Psoas muscle (tissue), 8 donors: ENCODE results near the gene LAMA3. TPM values are rescaled to one million over a fixed set of nuclear protein-coding genes. Genes with fewer than 3 reads are reported as not detected.
"Not testable (repeated sequence)": the region's sequence is repeated elsewhere in the genome, so short reads cannot be mapped to it uniquely, and the experiment has no call there.

ENCODE experiments used
- ATAC-seq, 4 donors: fragments of 200-7000 bp; cut with Tn5 transposase; one replicate each; pipeline ENCODE4 v1.9.1; 2020; ENCODE audit warnings: moderate library complexity in 3 of 4, mild to moderate bottlenecking in 2 of 4
- DNase-seq, 2 donors: peaks; one replicate each; pipeline ENCODE4 v3.0.0-alpha.2; 2020
- H3K27ac ChIP-seq: fragments of 200-600 bp; one replicate; pipeline ENCODE4 v1.8.0; 2022
- H3K27me3 ChIP-seq, 3 donors: fragments of 200-600 bp in 1 of 3; one replicate each; pipeline versions ENCODE4 v1.6.1 to v1.8.0; 2013 to 2022; ENCODE audit warnings: low read length in 2 of 3, mild to moderate bottlenecking in 2 of 3, moderate library complexity in 1 of 3; ENCODE audit not compliant: insufficient read depth in 3 of 3
- H3K36me3 ChIP-seq, 2 donors: fragments of 200-600 bp in 1 of 2; one replicate each; pipeline versions ENCODE4 v1.6.1 to v1.8.0; 2013 to 2022; ENCODE audit warnings: low read depth in 1 of 2, mild to moderate bottlenecking in 1 of 2, moderate library complexity in 1 of 2; ENCODE audit not compliant: insufficient read depth in 1 of 2
- H3K4me1 ChIP-seq: fragments of 200-600 bp; one replicate; pipeline ENCODE4 v1.8.0; 2022
- H3K4me3 ChIP-seq: fragments of 200-600 bp; one replicate; pipeline ENCODE4 v1.8.0; 2022; ENCODE audit warnings: mild to moderate bottlenecking
- H3K9me3 ChIP-seq: fragments of 200-600 bp; one replicate; pipeline ENCODE4 v1.8.0; 2022
- WGBS, 3 donors: extraction: QIAGEN DNeasy Blood & Tissue Kit; methylation state at CpG; one replicate each; pipeline versions ENCODE4 v1.1.6 to v1.1.7; 2013; 5-methylcytosine and 5-hydroxymethylcytosine counted together
- intact Hi-C, 2 donors: fragments of 100-400 bp; cut with DNase I; formaldehyde crosslinking; loops; one replicate each; pipeline versions ENCODE4 v1.11.0 to v1.14.2; 2022
- polyA plus RNA-seq, 3 donors: library from polyadenylated mRNA; stranded (reverse); fragments of 200-250 nt; gene quantifications; one replicate each; pipeline ENCODE4 v1.2.3, GENCODE V29; 2013
- total RNA-seq, 4 donors: library from RNA; stranded (reverse); fragmentation: NEBNext Ultra II Directional in 2 of 4; extraction: Animal tissue kit (Norgen Biotek cat#: 25700) in 2 of 4; gene quantifications; one replicate each; pipeline versions ENCODE4 v1.2.1 to v1.2.4, GENCODE V29; 2021 to 2023
- TF ChIP-seq, protein P1 (sequence below): fragments of 200-600 bp; IDR thresholded peaks from one replicate; pipeline ENCODE4 v1.8.0; 2022; ENCODE audit warnings: antibody characterized with exemption
- donor health status: healthy with polysubstance abuse.
- donor health status: DM: no; HTN: no; CAD: no; lungs with moderate emphysema.
- donor health status: Bipolar disorder and iron deficiency.
- donor health status: healthy.
- donor health status: DM: yes; HTN: yes; CAD: no.
- donor health status: DM: no; HTN: no; CAD: no.
- donor health status: DM: no; HTN: no; CAD: no.
- donor health status: DM: yes; HTN: yes; CAD: no.

LAMA3 gene
- total and polyA plus RNA-seq, 7 donors, result 0.49 to 4.2 (median 1.8) TPM

DNA sequence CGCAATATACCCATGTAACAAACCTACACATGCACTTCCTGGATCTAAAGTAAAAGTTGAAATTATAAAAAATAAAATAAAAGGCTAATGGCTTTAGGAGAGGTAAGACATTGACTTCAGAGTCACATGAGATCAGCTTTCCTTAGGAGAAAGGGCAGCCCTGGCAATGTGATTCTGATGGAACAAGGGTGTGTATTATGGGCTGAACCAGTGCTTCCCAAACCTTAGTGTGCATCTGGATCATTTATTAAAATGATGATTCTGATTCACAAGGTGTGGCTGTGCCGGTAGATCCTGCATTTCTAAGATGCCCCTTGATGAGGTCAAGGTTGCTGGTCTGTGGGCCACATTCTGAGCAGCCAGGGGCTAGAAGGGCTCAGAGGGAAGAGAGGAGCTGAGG lies 42.6 kb downstream of the LAMA3 start:
- no peak overlapping the region for H3K4me3 ChIP-seq
- no peaks in the 10 kb centered on the region for H3K9me3 ChIP-seq
- H3K36me3 ChIP-seq, result no peaks in the 10 kb centered on the region
- peaks cover 0 to 1% (median 0%) of the 10 kb centered on the region in 3 donors for H3K27me3 ChIP-seq
- H3K27ac ChIP-seq, result no peak overlapping the region
- no peak for ATAC-seq
- intact Hi-C loops, result no loop called here
- TF ChIP-seq, protein P1, sequence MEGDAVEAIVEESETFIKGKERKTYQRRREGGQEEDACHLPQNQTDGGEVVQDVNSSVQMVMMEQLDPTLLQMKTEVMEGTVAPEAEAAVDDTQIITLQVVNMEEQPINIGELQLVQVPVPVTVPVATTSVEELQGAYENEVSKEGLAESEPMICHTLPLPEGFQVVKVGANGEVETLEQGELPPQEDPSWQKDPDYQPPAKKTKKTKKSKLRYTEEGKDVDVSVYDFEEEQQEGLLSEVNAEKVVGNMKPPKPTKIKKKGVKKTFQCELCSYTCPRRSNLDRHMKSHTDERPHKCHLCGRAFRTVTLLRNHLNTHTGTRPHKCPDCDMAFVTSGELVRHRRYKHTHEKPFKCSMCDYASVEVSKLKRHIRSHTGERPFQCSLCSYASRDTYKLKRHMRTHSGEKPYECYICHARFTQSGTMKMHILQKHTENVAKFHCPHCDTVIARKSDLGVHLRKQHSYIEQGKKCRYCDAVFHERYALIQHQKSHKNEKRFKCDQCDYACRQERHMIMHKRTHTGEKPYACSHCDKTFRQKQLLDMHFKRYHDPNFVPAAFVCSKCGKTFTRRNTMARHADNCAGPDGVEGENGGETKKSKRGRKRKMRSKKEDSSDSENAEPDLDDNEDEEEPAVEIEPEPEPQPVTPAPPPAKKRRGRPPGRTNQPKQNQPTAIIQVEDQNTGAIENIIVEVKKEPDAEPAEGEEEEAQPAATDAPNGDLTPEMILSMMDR, result no peak
- no peak for DNase-seq
- 91 to 95% (median 94%) methylated on average over 2 of the region's 2 CpGs for WGBS, 3 donors
- no peaks in the 10 kb centered on the region for H3K4me1 ChIP-seq

DNA sequence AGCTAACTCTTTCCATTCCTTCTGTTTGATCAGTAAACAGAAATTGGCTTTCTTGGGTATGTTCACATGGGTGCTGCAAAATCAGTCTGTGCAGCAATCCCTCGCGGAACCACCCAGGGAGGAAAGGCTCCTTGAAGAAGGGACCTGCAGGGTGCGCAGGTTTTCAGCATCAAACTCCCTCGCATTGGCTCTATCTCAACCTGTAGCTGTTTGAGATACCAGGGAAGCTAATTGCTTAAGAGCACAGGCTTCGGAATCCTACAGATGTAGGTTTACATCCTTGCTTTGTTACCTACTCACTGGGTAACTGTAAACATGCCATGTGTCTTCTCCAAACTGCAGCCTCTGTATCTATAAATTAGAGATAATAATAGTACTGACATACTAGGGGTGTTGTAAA lies 43.2 kb downstream of the LAMA3 start:
- H3K9me3 ChIP-seq, result no peaks in the 10 kb centered on the region
- no peaks in the 10 kb centered on the region for H3K36me3 ChIP-seq
- no peak overlapping the region for H3K27ac ChIP-seq
- ATAC-seq (no peak), DNase-seq (no peak)
- intact Hi-C loops, result no loop called here
- H3K4me1 ChIP-seq, result no peaks in the 10 kb centered on the region
- 76 to 91% (median 77%) methylated on average over 5 of the region's 5 CpGs for WGBS, 3 donors
- no peak overlapping the region for H3K4me3 ChIP-seq
- H3K27me3 ChIP-seq, result peaks cover 0 to 1% (median 0%) of the 10 kb centered on the region in 3 donors
- TF ChIP-seq, protein P1, result no peak

DNA sequence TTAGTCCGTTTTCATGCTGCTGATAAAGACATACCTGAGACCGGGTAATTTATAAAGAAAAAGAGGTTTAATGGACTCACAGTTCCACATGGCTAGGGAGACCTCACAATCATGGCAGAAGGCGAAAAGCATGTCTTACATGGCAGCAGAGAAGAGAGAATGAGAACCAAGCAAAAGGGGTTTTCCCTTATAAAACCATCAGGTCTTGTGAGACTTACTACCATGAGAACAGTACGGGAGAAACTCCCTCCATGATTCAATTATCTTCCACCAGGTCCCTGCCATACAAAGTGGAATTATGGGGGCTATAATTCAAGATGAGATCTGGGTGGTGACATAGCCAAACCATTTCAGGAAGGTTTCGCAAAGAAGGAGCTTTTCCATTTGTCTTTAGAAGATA lies 44.0 kb downstream of the LAMA3 start:
- H3K36me3 ChIP-seq, H3K4me1 ChIP-seq, ATAC-seq, H3K27ac ChIP-seq, intact Hi-C loops, H3K27me3 ChIP-seq, H3K4me3 ChIP-seq, H3K9me3 ChIP-seq, DNase-seq: not testable (repeated sequence)
- WGBS, 3 donors, result 90 to 95% (median 92%) methylated on average over 5 of the region's 5 CpGs

DNA sequence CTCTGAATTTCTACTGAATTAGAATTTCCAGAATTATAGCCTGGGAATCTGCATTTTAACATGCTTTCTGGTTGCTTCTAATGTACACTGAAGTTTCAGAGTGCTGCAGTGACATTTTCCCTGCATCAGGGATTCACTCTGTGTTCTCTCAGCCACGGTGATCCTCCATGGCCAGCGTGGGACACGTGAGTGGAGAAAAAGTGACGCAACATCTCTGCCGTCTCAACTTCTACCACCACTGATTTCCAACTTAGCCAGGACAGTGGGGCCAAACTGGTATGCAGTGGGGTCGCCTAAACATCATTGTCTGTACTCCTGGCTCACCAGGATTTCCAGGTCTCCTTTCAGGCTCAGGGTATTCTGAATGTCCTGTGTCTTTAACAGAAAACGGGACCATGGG lies 44.6 kb downstream of the LAMA3 start:
- TF ChIP-seq, protein P1, result no peak
- no peak for DNase-seq
- no peak for ATAC-seq
- no peak overlapping the region for H3K27ac ChIP-seq
- H3K36me3 ChIP-seq, result no peaks in the 10 kb centered on the region
- intact Hi-C loops, result no loop called here
- no peak overlapping the region for H3K4me3 ChIP-seq
- WGBS, 3 donors, result 85 to 87% (median 85%) methylated on average over 7 of the region's 7 CpGs
- H3K9me3 ChIP-seq, result no peaks in the 10 kb centered on the region
- no peaks in the 10 kb centered on the region for H3K4me1 ChIP-seq
- H3K27me3 ChIP-seq, result peaks cover 0 to 1% (median 0%) of the 10 kb centered on the region in 3 donors

DNA sequence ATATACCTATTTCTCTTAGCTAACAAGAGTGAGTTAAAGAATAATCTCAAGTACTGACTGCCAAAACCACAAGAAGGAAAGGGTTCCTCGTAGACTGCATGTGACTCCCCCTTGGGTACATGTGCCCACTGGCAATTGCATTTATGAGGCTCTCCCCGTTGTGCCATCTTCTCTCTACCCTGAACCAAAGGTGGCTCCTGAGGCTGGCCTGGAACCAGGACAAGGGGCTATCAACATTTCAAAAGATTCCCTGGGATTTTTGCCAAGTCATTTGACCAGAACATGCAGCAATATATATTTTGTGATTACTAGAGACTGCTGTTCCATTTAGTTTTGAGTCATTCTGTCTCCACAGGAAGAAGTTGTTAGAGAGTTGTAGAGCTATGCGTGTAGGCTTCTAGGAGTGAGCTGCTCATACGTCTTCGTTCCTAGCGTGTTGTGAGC lies 45.8 kb downstream of the LAMA3 start:
- DNase-seq, result no peak
- no peak for ATAC-seq
- Histone ChIP-seq H3K36me3 (no peaks in the 10 kb centered on the region), H3K27ac (no peak overlapping the region), H3K4me1 (peaks cover under 1% of the 10 kb centered on the region), H3K4me3 (no peak overlapping the region), H3K9me3 (no peaks in the 10 kb centered on the region), H3K27me3 (peaks cover 0 to 1% (median 0%) of the 10 kb centered on the region in 3 donors)
- TF ChIP-seq, protein P1, result no peak
- intact Hi-C loops, result no loop called here
- WGBS, 3 donors, result 61 to 70% (median 64%) methylated on average over 6 of the region's 6 CpGs
